Adrenal gland (tissue), 5 donors: ENCODE data around the gene TENM4.

Experiments used
- POLR2A ChIP-seq, 2 donors: fragments of 450-650 bp; IDR thresholded peaks; one replicate each; pipeline ENCODE4 v1.6.1; 2017; ENCODE audit warnings: antibody characterized with exemption in 2 of 2, mild to moderate bottlenecking in 2 of 2, moderate library complexity in 1 of 2
- TF ChIP-seq, protein P1 (sequence below), 6 experiments: fragments of 450-650 bp in 4 of 6; fragments of 200-600 bp in 2 of 6; sonication (generic) in 1 of 6; IDR thresholded peaks; 1 replicate in 5 of 6; 2 replicates in 1 of 6; pipeline versions ENCODE4 v1.5.1 to v1.8.0; 2016 to 2021; ENCODE audit warnings: antibody characterized with exemption in 6 of 6, mild to moderate bottlenecking in 2 of 6, moderate library complexity in 1 of 6
- donor health status: DM: no; HTN: no; CAD: no.

DNA sequence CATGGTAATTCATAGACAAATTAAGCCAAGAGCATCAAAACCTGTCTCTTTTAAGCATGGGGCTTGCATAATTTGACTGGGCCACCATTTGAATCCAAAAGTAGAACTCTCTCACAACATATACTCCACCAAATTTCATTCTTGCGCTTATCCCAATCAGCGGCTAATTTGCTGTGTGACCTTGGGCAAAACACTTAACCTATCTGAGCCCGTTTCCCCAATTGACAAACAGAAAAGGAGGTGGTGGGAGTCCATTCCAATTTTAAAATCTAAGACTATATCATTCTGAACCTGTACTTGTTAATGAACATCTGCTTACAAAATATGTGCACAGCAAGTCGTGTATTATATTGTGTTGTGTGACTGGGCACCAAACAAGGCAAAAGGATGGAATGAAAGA, 528.1 kb downstream of the TENM4 start:
- TF ChIP-seq, protein P1, sequence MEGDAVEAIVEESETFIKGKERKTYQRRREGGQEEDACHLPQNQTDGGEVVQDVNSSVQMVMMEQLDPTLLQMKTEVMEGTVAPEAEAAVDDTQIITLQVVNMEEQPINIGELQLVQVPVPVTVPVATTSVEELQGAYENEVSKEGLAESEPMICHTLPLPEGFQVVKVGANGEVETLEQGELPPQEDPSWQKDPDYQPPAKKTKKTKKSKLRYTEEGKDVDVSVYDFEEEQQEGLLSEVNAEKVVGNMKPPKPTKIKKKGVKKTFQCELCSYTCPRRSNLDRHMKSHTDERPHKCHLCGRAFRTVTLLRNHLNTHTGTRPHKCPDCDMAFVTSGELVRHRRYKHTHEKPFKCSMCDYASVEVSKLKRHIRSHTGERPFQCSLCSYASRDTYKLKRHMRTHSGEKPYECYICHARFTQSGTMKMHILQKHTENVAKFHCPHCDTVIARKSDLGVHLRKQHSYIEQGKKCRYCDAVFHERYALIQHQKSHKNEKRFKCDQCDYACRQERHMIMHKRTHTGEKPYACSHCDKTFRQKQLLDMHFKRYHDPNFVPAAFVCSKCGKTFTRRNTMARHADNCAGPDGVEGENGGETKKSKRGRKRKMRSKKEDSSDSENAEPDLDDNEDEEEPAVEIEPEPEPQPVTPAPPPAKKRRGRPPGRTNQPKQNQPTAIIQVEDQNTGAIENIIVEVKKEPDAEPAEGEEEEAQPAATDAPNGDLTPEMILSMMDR (IDR thresholded peaks at IDR 0.05), result no peak
- TF ChIP-seq POLR2A (IDR thresholded peaks at IDR 0.05), result no peak
